Activated CD4-positive, alpha-beta T cell treated with anti-CD3 and anti-CD28 coated beads, Interleukin-2, amount 50 U/mL, for 16 hours (primary cell): ENCODE measurements around the gene GAREM2.
"Not testable (repeated sequence)": the region's sequence is repeated elsewhere in the genome, so short reads cannot be mapped to it uniquely, and the experiment has no call there.

Source experiments
- DNase-seq: peaks from one replicate; pipeline ENCODE4 v3.0.0-alpha.2; 2020

GAREM2 gene

GRCh38 chr2:26172871-26173775 is at the start of gene GAREM2:
TSS of gene GAREM2 (plus strand) at chr2:26173088. CDS start at chr2:26173221, 133 bp downstream.
- DNase-seq, result no peak

GRCh38 chr2:26123426-26123825 is 49.5 kb upstream of the GAREM2 start:
- no peak for DNase-seq

GRCh38 chr2:26126074-26126473 is 46.8 kb upstream of the GAREM2 start:
- no peak for DNase-seq

- DNase-seq, result no peak
Observed at GRCh38 chr2:26128176-26128575, 44.7 kb upstream of the GAREM2 start.

- DNase-seq, result no peak
Observed at GRCh38 chr2:26130763-26131162, 42.1 kb upstream of the GAREM2 start.

- DNase-seq, result no peak
Observed at GRCh38 chr2:26136451-26136850, 36.4 kb upstream of the GAREM2 start.

GRCh38 chr2:26139269-26140183 is 33.4 kb upstream of the GAREM2 start:
- no peak for DNase-seq

- DNase-seq, result no peak
Observed at GRCh38 chr2:26141145-26141769, 31.6 kb upstream of the GAREM2 start.

- DNase-seq, result no peak
Observed at GRCh38 chr2:26144031-26144430, 28.9 kb upstream of the GAREM2 start.

GRCh38 chr2:26144953-26145680 is 27.8 kb upstream of the GAREM2 start:
- DNase-seq, result peak; percentile 68

- DNase-seq, result no peak
Observed at GRCh38 chr2:26148501-26148900, 24.4 kb upstream of the GAREM2 start.

GRCh38 chr2:26150243-26150642 is 22.6 kb upstream of the GAREM2 start:
- no peak for DNase-seq

GRCh38 chr2:26157580-26157979 is 15.3 kb upstream of the GAREM2 start:
- DNase-seq, result no peak

- DNase-seq, result no peak
Observed at GRCh38 chr2:26161926-26162325, 11.0 kb upstream of the GAREM2 start.

GRCh38 chr2:26162963-26163362 is 9.9 kb upstream of the GAREM2 start:
- DNase-seq, result no peak

GRCh38 chr2:26164231-26164630 is 8.7 kb upstream of the GAREM2 start:
- no peak for DNase-seq

GRCh38 chr2:26164641-26165211 is 8.2 kb upstream of the GAREM2 start:
- DNase-seq, result no peak

- no peak for DNase-seq
Observed at GRCh38 chr2:26165403-26165802, 7.5 kb upstream of the GAREM2 start.

- not testable (repeated sequence) for DNase-seq
Observed at GRCh38 chr2:26166541-26166940, 6.3 kb upstream of the GAREM2 start.

GRCh38 chr2:26168785-26169184 is 4.1 kb upstream of the GAREM2 start:
- DNase-seq, result no peak

- DNase-seq, result no peak
Observed at GRCh38 chr2:26169226-26169625, 3.7 kb upstream of the GAREM2 start.
